Heart right ventricle (tissue), 16 donors: ENCODE measurements around the gene AKAIN1. TPM values are rescaled to one million over a fixed set of nuclear protein-coding genes. Genes with fewer than 3 reads are reported as not detected.
A peak's percentile ranks its signal among the peaks of the same experiment; 100 is the strongest.

Source experiments
- ATAC-seq, 8 donors: fragments of 200-7000 bp; cut with Tn5 transposase; one replicate each; pipeline ENCODE4 v1.9.1; 2020; ENCODE audit warnings: mild to moderate bottlenecking in 8 of 8, moderate library complexity in 8 of 8, moderate number of reproducible peaks in 1 of 8
- DNase-seq, 2 donors: peaks; one replicate each; pipeline ENCODE4 v3.0.0-alpha.2; 2020
- H3K27ac ChIP-seq, 10 donors: fragments of 200-600 bp; sonication (generic) in 2 of 10; one replicate each; pipeline versions ENCODE4 v1.5.0 to v1.8.0; 2020 to 2022; ENCODE audit warnings: mild to moderate bottlenecking in 3 of 10
- H3K27me3 ChIP-seq, 7 donors: fragments of 200-600 bp; one replicate each; pipeline ENCODE4 v1.8.0; 2021 to 2022; ENCODE audit warnings: mild to moderate bottlenecking in 2 of 7
- H3K36me3 ChIP-seq, 9 donors: fragments of 200-600 bp; sonication (generic) in 1 of 9; one replicate each; pipeline versions ENCODE4 v1.5.0 to v1.8.0; 2020 to 2022; ENCODE audit warnings: mild to moderate bottlenecking in 2 of 9
- H3K4me1 ChIP-seq, 9 donors: fragments of 200-600 bp; sonication (generic) in 1 of 9; one replicate each; pipeline versions ENCODE4 v1.5.0 to v1.8.0; 2020 to 2022; ENCODE audit warnings: mild to moderate bottlenecking in 4 of 9
- H3K4me3 ChIP-seq, 10 donors: fragments of 200-600 bp; sonication (generic) in 2 of 10; one replicate each; pipeline versions ENCODE4 v1.5.0 to v1.8.0; 2020 to 2022; ENCODE audit warnings: mild to moderate bottlenecking in 7 of 10, moderate library complexity in 2 of 10
- H3K9me3 ChIP-seq, 11 donors: fragments of 200-600 bp in 10 of 11; sonication (generic) in 2 of 11; one replicate each; pipeline versions ENCODE4 v1.5.0 to v1.8.0; 2013 to 2022; ENCODE audit warnings: mild to moderate bottlenecking in 2 of 11, control low read depth in 1 of 11, moderate library complexity in 1 of 11
- CTCF ChIP-seq, 9 donors: fragments of 200-600 bp; sonication (generic) in 2 of 9; IDR thresholded peaks; one replicate each; pipeline versions ENCODE4 v1.5.0 to v1.8.0; 2021 to 2022; ENCODE audit warnings: antibody characterized with exemption in 9 of 9, mild to moderate bottlenecking in 5 of 9, moderate library complexity in 1 of 9
- WGBS, 2 donors: extraction: QIAGEN DNeasy Blood & Tissue Kit; methylation state at CpG; one replicate each; pipeline ENCODE4 v1.1.7; 2013; ENCODE audit warnings: inconsistent platforms in 1 of 2; 5-methylcytosine and 5-hydroxymethylcytosine counted together
- intact Hi-C, 10 donors: fragments of 100-400 bp; cut with DNase I; formaldehyde crosslinking; loops; one replicate each; pipeline versions ENCODE4 v1.11.1 to v1.14.2; 2022
- long read RNA-seq, 3 donors: library from polyadenylated mRNA; unstranded; transcript quantifications; one replicate each; pipeline ENCODE4 v2.0.0, GENCODE V29; 2020 to 2021
- polyA plus RNA-seq, 2 donors: library from polyadenylated mRNA; stranded (reverse); fragments of 200-250 nt; gene quantifications; one replicate each; pipeline ENCODE4 v1.2.3, GENCODE V29; 2013
- total RNA-seq, 10 donors: library from RNA; stranded (reverse); fragmentation: NEBNext Ultra II Directional in 3 of 10; extraction: Animal tissue kit (Norgen Biotek cat#: 25700) in 3 of 10; gene quantifications; one replicate each; pipeline versions ENCODE4 v1.2.1 to v1.2.4, GENCODE V29; 2021 to 2023
- donor health status: Arrhythmogenic right ventricular cardiomyopathy.
- donor health status: ischemic (EF 13 %, LVEDD 7.1; RV severe dilation, severe dysfunction).
- donor health status: healthy with polysubstance abuse.
- donor health status: DM: no; HTN: yes; CAD: no.
- donor health status: DM: no; HTN: no; CAD: no.
- donor health status: ischemic (EF 25% LVEDD 6.9; RV normal size, moderate dysfunction).
- donor health status: ischemic (EF 25% LVEDD 5.7; RV mildly dilated, moderate dysfunction).
- donor health status: healthy.
- donor health status: DM: yes; HTN: yes; CAD: no.
- donor health status: Ischemic cardiomyopathy.
- donor health status: ischemic (EF 35%, LVEDD 5.7; RV mildly dilated, moderate dysfunction).
- donor health status: nonischemic (EF 11% LVEDD 7.7; RV severe dilation, severe dysfunction).
- donor health status: DM: yes; HTN: yes; CAD: no.
- donor health status: PGD.
- donor health status: ischemic (EF 29% LVEDD 5.4; RV normal size, mild dysfunction).
- donor health status: nonischemic (EF 23%, LVEDD 6.1; RV moderate dilation, normal function).

Gene AKAIN1
- not detected for total RNA-seq
- polyA plus RNA-seq = not detected
- long read RNA-seq, donor 1 = 0 reads
- long read RNA-seq, donor 2 = 0 reads
- long read RNA-seq, donor 3 = 0 reads

GRCh38 chr18:5197032-5197434 is at the start of gene AKAIN1:
Gene AKAIN1, minus strand, starts transcription at chr18:5197257. Its CDS starts 204 bp downstream, at chr18:5197053.
- 1 to 2% methylated on average over 37 of the region's 37 CpGs for WGBS, 2 donors
- intact Hi-C loops = no loop called here
- ATAC-seq = peak; percentile 79 to 92 (median 86)
- TF ChIP-seq CTCF (IDR thresholded peaks at IDR 0.05) = no peak
- Histone ChIP-seq H3K4me3 (no peak within 1 kb of the TSS), H3K4me1 (peaks cover 0 to 14% (median 0%) of the 10 kb centered on the region in 9 donors), H3K9me3 (peaks cover 0 to 2% (median 0%) of the 10 kb centered on the region in 11 donors), H3K27me3 (peaks cover 7 to 88% (median 66%) of the 10 kb centered on the region in 7 donors), H3K27ac (no peak within 1 kb of the TSS), H3K36me3 (no peaks in the 10 kb centered on the region)
- DNase-seq = peak; percentile 18 to 40

- DNase-seq = no peak
- intact Hi-C loops = loop anchor here in 2 of 10 donors (5.0 kb wide), 2 partner anchors 42 to 47 kb away; no protein-coding TSS in a partner anchor
Observed at GRCh38 chr18:5244941-5245340, 47.9 kb upstream of the AKAIN1 start.

GRCh38 chr18:5239447-5239846 is 42.4 kb upstream of the AKAIN1 start:
- no peak for TF ChIP-seq CTCF (IDR thresholded peaks at IDR 0.05)
- Histone ChIP-seq H3K27me3 (peaks cover 0 to 2% (median 0%) of the 10 kb centered on the region in 7 donors), H3K9me3 (no peaks in the 10 kb centered on the region), H3K4me1 (peaks cover 0 to 42% (median 32%) of the 10 kb centered on the region in 9 donors), H3K4me3 (peak overlapping the region in 8 of 10 donors; percentile 74 to 91 (median 86)), H3K27ac (no peak overlapping the region), H3K36me3 (peaks cover 0 to 49% (median 8%) of the 10 kb centered on the region in 9 donors)
- no peak for DNase-seq
- ATAC-seq = no peak
- intact Hi-C loops = loop anchor here in 6 of 10 donors (2.0 to 5.0 kb wide), 4 partner anchors 53 to 58 kb away; partner anchors contain the start of gene ZBTB14 (in 4 of the 6)
- WGBS, 2 donors = 52 to 61% methylated on average over 4 of the region's 4 CpGs

More at GRCh38 chr18:5244941-5245340, 47.9 kb upstream of the AKAIN1 start:
- Histone ChIP-seq H3K4me3 (no peak overlapping the region), H3K27ac (no peak overlapping the region), H3K4me1 (peaks cover 0 to 18% (median 5%) of the 10 kb centered on the region in 9 donors), H3K9me3 (no peaks in the 10 kb centered on the region), H3K36me3 (peaks cover 0 to 50% (median 8%) of the 10 kb centered on the region in 9 donors), H3K27me3 (no peaks in the 10 kb centered on the region)
- no peak for TF ChIP-seq CTCF (IDR thresholded peaks at IDR 0.05)
- ATAC-seq = no peak

GRCh38 chr18:5238371-5238976 is 41.4 kb upstream of the AKAIN1 start:
- Histone ChIP-seq H3K36me3 (peaks cover 0 to 39% (median 8%) of the 10 kb centered on the region in 9 donors), H3K4me3 (peak overlapping the region; percentile 73 to 91 (median 84)), H3K4me1 (peaks cover 0 to 42% (median 32%) of the 10 kb centered on the region in 9 donors), H3K27me3 (peaks cover 0 to 2% (median 0%) of the 10 kb centered on the region in 7 donors), H3K9me3 (no peaks in the 10 kb centered on the region), H3K27ac (peak overlapping the region; percentile 97 to 100 (median 98))
- 0 to 1% methylated on average over 39 of the region's 39 CpGs for WGBS, 2 donors
- ATAC-seq = peak; percentile 40 to 81 (median 64)
- no peak for TF ChIP-seq CTCF (IDR thresholded peaks at IDR 0.05)
- peak; percentile 10 to 44 for DNase-seq
- intact Hi-C loops = loop anchor here in 6 of 10 donors (2.0 to 5.0 kb wide), 4 partner anchors 54 to 59 kb away; partner anchors contain the start of gene ZBTB14 (in 4 of the 6)
